HG02973 (cell line): ENCODE results near the gene HTRA1.

Experiments used
- ATAC-seq: cut with Tn5 transposase; IDR thresholded peaks from one replicate; pipeline ENCODE4 v1.9.1; 2021; ENCODE audit warnings: moderate library complexity; ENCODE audit not compliant: unreplicated experiment

Gene HTRA1

DNA sequence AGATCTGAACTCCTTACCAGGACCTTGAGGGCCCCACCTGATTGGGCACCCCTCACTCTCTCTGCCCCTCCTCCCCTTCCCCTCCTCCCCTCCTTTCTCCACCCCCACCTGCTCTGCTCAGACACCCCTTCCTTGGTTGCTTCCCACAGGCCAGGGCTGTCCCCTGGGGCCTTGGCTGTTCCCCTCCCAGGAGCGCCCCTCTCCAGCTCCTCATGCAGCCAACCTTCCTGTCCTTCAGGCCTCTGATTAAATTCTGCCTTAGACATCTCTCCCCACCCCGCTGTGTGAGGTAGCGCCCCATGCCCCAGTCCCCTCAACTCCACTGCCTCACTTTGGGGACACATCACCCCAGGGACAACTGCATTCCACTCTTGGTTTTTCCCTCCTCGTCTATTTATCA is 32.4 kb downstream of the HTRA1 start:
- ATAC-seq, result no peak

DNA sequence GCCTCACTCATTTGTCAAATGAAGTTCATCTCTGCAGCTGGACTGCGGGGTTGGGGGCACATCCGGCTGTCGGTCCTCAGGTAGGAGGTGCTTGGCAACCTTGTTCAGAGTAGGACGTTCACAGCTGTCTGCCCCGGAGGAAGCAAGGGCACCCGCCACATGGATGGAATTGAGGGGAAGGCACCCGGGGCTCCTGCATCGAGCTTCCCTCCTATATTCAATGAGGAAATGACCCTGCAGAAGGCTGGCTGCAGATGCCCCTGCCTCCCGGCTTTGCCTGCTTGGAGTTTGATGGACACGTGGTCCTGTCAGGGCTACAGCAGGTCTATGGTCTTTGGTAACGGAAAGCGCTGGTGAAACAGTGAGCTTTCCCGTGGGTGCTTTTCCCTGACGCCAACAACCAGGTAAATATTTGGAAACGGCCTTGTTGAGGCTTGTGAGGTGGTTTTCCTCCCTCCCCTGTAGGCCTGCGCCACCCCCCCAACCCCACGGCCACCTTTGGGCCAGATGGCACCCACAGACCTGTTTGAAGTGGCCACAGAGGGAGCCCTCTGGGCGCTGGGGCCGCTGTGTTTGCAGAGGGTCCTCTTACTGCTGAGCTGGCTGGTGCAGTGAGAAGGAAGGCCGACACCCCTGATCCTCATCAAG is 32.9 kb downstream of the HTRA1 start:
- no peak for ATAC-seq

GRCh38 chr10:122494833-122495232 is 33.5 kb downstream of the HTRA1 start:
- ATAC-seq, result no peak

DNA sequence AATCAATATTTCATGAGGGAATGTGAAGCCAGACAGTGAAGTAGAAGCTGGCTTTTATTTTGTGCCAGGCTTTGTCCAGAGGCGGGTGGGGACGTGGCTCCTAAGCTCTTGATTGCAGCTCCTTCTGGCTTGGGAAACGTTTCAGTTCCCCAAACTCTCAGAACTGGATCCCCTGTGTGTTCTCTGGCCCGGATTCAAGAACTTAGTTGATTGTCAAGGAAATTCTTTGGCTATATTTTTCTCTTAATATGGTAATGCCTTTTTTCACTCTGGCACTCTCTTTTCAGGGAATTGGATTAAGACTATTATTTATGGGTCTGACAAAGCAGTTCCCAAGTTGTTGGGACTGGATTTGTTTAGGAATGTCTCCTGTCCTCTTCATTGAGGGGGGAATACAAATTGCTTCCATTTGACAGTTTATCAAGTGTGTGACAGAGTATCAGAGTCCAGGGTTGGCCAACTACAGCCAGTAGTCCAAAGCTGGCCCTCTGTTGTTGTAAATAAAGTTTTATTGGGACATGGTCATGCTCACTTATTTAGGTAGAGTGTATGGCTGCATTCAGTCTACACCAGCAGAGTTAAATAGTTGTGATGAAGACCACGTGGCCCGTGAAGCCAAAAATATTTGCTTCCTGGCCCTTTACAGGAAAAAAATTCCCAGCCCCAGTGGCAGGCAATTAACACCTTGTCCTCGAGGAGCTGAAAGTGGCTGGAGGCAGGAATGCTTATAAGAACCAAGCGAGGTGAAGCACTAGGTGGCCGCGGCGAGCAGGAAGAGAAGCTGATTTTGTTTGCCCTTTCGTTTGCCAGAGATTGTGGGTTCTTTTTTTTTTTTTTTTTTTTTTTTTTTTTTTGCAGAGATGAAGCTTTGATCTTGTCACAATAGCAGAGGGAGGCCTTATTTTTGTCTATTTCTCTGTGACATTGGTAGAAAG is 34.3 kb downstream of the HTRA1 start:
- ATAC-seq, result no peak

DNA sequence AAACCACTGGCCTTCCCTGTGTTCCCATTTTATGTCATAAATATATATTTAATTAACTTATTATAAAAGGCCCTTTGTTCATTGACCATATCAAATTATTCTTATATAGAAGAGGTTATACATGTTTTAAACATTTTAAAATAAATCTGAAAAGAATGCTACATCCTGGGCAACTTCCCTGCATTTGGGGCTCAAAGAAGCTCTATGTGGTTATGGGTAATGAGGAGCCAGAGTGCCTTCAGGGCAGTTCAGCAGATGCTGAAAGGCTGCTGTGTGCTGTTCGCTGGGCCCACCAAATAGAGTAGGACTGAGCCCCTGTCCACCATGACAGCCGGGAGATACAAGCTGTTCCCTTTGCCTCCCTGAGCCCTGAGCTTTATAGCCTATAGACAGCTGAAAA is 35.9 kb downstream of the HTRA1 start:
- no peak for ATAC-seq

DNA sequence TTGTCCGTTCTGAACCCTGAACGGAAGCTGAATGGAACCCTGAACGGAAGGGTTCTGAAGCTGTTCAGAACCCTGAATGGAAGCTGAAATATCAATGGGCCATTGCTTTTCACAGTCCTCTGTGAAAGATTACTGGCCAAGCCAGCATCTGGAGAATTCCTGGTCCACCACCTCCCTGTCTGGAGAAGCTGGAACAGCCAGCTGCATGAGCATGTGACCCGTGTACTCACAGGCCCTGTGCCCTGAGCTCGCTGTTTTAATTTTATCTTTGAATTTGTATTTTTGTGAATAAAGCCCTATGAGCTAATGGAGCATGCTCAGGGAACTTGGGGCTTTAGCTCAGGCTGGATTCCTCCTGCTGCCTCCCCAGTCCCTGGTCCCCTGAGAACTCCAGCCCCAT is 37.2 kb downstream of the HTRA1 start:
- no peak for ATAC-seq

GRCh38 chr10:122499012-122499411 is 37.7 kb downstream of the HTRA1 start:
- ATAC-seq, result no peak

DNA sequence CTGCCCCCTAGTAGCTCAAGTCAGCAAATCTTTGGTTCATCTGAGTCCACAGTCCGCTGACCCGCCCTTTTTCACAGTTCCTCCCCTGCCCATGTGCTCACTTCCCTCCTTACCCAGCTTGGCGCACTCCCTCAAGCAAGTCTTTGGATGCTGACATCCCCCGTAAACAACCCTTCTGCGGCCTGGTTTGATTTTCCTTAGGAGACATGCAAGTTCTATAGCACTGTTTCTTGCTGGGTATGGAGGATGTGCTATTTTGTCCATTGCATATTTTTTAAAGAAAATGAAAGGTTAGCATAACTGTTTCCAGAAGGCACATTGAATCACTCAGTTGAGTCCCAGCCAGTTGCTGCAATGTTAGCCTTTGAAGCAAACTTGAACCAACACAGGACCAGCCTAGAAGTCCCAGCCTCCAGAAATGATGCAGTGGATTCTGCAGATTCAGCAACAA is 38.2 kb downstream of the HTRA1 start:
- ATAC-seq, result no peak

GRCh38 chr10:122500194-122500593 is 38.8 kb downstream of the HTRA1 start:
- ATAC-seq, result no peak

DNA sequence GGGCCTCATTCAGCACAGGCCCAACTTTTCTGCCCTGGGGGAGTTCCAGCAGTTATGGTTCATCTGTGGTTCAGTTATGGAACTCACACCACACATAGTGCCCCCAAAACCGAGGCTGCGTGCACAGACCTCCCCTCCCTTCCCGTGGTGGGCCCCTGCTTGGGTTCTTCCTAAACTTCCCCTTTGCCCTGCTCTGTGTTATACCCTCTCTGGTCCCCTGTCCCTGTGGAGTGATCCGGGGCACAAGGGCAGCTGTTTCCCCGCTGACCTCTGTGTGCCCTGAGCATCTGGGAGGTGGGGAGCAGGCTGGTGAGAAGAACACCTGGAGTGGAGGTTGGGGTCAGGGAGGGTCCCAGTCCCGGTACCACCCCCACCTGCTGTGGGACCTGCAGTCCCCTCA is 39.4 kb downstream of the HTRA1 start:
- no peak for ATAC-seq

GRCh38 chr10:122503012-122503411 is 41.7 kb downstream of the HTRA1 start:
- no peak for ATAC-seq

DNA sequence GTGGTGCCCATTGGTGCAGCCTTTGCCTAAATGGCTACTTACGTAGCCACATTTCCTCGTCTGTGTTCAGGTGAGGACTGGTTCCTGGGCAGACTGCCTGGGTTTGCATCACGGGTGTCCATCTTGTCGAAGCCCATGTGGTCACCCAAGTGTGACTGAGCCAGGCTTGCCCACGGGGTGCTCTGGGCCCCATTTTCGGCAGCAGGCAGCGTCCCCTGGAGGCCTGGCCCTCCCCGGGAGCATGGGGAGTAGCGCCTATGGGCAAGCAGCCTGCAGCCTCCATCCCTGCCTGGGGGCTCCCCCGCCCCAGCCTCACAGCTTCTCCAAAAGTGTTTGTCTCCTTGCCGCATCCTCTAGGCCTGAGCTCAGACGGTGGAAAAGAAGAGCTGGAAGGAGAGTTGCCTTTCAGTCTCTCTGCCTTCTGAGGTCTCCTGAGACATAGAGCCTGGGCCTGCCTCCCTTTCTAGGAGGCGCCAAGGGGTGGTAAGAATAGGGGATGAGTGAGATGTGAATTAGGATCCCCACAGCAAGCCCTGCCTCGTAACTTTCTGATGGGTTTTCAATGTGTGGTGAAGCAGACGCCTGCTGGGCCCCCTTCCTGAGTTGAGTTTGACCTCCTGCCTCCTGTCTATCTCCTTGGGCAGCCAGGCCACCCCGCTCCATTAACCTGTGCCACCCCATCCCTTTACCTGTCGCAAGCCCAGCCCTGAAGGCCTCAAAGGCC is 42.7 kb downstream of the HTRA1 start:
- ATAC-seq, result no peak

DNA sequence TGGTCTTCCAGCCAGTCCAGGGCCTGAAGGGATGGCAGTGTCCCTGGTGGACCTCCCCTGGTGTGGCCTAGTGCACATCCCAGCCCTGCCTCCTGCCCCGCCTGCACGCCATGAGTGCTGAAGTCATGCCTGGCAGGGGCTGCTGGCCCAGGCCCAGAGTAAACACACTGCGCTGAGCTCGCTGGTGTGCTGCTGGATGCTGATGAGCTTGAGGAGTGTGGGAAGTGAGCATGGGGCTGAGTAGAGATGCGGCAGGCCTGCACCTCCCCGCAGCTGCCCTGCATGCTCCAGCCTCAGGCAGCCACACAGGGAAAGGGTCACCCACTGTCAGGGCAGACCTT is 43.2 kb downstream of the HTRA1 start:
- no peak for ATAC-seq

- ATAC-seq, result no peak
Observed at GRCh38 chr10:122505011-122505410, 43.7 kb downstream of the HTRA1 start.

DNA sequence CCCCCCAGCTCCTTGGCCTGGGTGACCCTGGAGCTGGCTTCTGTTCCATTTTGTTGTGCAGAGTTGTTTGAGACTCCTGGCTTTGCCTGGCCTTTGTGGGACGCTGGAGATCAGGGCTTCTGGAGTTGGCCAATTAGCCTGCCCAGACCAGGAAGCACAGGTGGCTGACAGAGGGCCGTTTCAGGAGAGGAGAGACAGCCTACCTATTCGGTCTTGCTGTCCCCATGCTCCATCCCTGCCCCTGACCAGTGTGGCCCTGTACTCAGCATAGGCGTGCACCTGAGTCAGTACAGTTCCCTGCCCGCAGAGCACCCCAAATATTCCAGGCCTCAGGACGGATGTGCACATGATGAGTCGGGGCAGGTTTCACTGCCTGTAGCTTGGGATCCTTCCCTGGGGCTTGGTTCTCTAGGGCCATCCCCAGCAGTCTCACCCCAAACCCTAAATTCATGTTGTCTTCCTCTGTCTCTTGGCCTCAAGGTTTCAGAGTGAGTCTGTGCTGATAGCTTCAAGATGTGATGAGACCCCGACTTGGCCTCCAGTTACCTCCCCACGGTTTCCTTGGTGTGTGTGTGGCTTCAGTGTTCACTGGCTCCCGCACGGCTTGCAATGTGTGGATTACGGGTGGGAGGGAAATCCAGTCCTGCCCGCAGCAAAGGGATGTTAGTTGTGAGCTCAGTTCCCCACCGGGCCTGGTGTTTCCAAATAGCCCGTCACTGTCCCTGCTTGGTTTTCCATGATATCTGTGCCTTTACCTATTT is 44.7 kb downstream of the HTRA1 start:
- no peak for ATAC-seq

GRCh38 chr10:122507616-122508015 is 46.3 kb downstream of the HTRA1 start:
- ATAC-seq, result no peak

- no peak for ATAC-seq
Observed at GRCh38 chr10:122508021-122508420, 46.7 kb downstream of the HTRA1 start.

GRCh38 chr10:122509323-122509722 is 48.0 kb downstream of the HTRA1 start:
- ATAC-seq, result no peak

- no peak for ATAC-seq
Observed at GRCh38 chr10:122510326-122510725, 49.0 kb downstream of the HTRA1 start.

DNA sequence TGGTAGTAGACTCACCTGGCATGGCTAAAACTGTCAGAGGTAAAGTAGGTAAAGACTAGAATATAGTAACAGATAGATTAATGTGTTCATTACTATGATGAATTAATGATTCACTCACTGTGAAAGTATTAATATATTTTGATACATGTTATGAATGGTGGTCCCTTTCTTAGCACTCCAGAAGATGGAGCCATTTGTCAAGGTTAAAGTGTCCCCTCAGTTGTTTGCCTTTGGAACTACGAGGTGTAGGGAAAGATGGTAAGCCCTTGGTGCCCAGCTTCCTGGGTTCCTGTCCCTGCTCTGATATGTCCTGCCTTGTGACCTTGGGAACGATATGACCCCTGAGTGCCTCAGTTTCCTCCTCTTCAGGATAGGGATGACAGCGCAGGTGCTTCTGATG is 49.4 kb downstream of the HTRA1 start:
- no peak for ATAC-seq

- no peak for ATAC-seq
Observed at GRCh38 chr10:122513053-122513452, 51.7 kb downstream of the HTRA1 start.
